GM18909 (cell line): ENCODE data around the gene TMEM179.

ENCODE experiments used
- ATAC-seq: cut with Tn5 transposase; IDR thresholded peaks from one replicate; pipeline ENCODE4 v1.9.1; 2021; ENCODE audit warnings: mild to moderate bottlenecking; ENCODE audit not compliant: unreplicated experiment, poor library complexity

The TMEM179 gene

DNA sequence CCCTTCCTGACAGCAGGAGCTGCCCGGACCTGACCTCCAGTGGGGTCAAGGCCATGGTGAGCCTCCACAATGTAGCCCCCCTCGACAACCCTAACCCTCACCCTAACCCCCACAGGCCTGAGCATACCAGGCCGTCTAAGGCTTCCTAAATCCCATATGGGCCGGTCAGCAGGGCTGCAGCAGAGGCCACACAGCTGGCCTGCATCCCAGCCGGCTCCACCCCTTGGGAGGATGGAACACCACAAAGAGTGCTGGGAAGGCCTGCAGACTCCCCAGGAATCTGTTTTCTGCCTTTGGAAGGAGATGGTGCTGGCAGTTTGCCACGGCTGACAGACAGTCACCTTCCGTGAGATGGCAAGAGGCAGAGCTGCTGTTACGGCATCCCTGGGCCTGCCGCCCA lies 2.8 kb downstream of the TMEM179 start:
- no peak for ATAC-seq

DNA sequence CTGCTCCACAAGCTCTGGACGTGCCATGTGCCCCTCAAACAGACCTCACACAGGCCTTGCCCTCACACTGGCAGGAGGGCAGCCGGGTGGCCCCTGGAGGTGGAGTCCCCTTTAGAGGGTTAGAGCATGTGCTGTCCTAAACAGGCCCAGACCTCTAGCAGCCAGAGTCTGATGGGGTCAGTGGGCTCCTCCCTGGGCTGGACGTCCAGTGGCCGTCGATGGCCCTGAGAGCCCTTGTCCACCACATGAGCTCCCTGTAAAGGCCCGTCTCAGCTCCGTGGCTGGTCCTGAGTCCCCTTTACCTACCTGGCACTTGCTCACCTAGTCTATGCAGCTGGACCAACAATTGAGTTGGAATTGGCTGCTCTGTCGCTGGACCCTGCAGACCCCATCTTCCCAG lies 3.8 kb downstream of the TMEM179 start:
- no peak for ATAC-seq

DNA sequence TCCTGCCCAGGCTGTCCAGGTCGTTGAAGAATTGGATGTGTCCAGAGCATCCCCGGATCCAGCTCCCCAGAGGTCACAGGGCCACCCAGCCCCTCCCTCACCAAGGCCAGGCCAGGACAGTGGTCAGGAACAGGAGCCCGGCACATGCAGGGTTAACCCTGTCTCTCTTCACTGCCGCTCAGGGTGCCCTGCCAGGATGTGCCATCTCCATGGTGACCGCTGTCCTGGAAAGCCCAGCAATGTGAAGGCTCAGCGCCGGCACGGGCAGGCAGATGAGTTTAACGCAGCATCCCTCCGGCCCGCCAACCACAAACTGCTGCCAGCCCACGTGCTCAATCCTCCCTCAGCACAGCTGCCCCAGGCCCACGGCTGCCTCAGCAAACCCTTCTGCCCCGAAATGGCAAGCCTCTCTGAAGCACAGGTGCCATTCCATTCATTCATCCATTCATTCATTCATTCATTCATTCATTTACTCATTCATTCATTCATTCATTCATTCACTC lies 4.4 kb downstream of the TMEM179 start:
- no peak for ATAC-seq

DNA sequence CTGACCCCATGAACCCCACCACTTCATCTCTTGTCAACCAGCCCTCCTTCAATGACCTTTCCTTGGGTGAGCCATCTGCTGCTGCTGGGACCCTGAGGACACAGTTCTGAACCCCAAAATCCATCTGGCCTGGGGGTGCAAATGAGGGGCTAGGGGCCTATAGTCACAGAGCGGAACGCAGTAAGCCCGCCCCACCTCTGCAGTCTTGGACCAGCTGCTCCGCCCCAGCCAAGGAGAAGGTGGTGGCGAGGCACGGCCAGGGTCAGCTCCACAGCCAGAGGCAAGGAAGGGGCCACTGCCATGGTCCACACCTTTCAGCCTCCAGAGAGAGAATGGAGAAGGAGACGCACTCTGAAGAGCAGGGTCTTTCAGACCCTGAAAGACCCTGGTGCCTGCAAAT lies 5.1 kb downstream of the TMEM179 start:
- no peak for ATAC-seq

DNA sequence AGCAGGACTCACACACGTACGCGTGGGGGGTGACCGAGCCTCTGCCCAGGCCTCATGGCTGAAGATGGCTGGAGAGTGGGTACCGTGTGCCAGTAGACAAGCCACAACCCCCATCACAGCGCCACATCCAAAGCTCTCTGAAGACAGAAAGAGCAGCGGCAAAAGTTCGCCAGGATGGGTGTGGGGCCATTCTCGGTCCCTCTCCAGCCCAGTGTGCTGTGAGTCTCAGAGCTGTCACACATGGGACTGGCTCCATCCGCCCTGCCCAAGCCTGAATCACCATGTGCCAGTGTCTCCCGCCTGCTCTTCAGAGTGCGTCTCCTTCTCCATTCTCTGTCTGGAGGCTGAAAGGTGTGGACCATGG lies 5.7 kb downstream of the TMEM179 start:
- ATAC-seq = no peak

DNA sequence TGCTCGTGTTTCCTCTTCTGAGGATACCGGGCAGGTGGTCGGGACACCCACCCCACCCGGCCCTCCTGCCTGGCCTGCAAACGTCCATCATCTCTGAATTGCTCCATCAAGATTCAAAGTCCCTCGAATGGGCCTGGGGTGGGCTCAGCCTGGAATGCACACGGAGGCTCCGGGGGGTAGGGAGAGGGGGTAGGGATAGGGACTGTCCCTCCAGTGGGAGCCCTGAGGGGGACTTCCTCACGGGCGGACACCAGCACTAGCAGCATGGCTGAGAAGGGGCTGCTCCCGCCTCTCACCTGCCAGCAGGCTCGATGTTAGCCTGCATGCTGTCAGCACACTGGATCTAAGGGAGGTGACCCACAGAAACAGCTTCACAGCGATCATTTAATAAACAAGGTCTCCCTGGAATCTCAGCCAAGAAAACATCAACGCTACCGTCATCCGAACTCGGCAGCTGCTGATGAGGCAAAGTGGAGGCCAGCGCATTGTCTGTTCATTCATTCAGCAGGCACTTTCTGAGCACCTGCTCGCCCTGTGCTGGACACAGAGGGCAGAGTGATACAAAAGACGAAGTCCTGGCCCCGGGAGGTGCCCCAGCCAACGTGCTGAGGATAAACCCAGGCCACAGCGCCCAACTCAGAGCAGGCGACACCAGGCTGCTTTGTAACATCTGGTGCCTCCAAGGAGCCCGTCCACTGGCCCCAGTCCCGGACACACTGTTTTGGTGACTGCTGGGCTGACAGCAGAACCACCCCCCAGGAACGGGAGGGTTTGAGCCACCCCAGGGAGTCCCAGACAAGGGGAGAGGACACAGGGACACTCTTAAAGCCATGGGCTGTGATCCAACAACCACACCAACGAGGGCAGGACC lies 6.3 kb downstream of the TMEM179 start:
- ATAC-seq = no peak

DNA sequence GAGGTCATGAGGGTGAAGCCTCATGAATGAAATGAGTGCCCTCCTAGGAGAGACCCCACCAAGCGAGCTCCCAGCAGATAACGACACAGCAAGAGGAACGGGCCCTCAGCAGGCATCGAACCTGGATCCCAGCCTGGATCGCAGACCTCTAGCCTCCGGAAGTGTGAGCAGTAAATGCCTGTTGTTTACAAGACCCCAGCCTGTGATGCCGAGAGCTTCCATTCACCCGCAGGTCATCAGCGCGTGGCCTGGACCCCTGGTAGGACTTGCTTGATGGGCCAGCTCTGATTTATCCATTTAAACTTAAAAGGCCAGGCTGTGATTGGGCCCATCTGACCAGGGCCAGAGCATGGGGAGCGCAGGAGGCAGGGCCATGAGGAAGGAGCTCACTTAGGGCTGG lies 7.0 kb downstream of the TMEM179 start:
- ATAC-seq = no peak

DNA sequence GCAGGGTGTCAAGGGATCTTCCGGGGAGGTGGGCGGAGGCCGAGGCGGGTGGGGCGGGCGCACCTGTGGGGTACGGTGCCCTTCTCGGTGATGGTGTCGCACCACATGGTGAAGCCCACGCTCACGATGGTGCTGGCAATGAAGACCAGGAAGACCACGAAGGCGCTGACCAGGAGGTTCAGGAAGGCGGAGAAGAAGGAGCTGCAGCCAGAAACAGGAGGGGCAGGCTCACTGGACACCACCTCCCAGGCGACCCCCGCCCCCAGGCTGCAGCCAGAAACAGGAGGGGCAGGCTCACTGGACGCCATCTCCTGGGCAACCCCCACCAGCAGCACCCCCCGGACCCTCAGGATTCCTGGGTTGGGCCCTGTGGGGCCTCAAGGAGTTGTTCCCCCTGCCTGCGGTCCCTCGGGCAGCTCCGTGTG lies 7.6 kb downstream of the TMEM179 start:
- no peak for ATAC-seq

DNA sequence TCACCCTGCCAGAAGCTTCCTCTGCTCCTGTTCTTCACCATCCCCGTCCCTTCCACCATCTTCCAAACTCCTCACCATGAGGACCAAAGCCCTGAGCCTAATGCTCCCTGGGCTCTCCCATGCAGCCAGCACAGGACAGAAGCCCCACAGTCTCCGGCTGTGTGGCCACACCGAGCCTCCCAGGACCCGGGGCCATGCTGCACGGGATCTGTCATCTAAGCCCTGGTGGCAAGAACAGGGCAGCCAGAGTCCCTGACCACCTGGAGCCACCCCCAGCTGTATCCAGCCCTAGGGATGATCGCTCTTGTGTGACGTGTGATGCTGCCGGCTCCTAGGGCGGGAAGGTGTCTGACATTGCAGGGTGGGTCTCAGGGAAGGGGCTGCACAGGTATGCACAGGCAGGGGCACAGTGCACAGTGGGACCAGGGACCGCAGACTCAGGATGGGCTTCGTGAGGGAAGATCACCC lies 8.1 kb downstream of the TMEM179 start:
- no peak for ATAC-seq

DNA sequence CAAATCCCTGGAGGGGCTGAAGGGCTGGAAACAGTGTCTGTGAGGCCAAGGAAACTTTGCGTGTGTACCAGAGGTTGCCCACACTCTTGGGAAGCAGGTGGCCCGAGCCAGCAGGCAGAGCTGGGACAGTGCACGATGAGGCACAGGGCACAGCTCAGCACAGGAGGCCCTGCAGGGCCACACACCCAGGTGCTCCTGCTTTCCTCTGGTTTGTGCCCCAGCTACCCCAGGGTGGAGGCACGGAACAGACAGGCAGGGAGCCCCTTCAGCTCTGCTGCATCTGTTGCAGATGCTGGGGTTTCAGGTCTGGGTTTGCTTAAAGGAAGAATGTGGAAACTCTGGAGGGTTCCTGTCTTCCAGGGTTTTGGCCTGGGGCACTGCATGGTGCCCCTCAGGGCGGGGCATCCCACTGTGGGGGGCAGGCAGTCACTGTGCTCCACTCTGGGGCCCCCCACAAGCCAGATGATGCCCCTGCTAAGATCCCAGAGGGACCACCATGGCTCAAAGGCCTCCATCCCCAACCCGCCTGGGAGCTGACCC lies 8.6 kb downstream of the TMEM179 start:
- no peak for ATAC-seq

DNA sequence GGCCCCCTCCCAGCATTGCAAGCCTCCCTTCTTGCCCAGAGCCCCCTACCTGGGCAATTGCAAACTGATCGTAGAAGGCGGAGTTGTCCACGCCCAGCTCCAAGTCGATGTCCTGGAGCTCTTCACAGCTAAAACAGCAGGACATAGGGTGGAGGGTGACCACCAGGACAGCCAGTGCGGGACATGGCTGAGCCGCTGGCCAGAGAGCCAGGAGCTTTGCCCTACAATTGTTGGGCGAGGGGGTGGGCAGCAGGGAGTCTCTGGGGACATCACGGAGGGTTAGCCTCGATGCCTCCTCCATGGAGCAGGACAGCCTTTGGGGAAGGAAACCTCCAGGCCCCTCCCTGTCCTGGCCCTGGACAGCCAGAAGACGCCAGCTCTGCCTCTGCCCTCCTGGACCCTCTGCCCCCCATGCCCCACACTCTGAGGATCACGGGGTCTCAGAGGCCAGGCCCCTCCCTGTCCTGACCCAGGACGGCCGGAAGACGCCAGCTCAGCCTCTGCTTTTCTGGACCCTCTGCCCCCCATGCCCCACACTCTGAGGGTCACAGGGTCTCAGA lies 9.4 kb downstream of the TMEM179 start:
- ATAC-seq = no peak

DNA sequence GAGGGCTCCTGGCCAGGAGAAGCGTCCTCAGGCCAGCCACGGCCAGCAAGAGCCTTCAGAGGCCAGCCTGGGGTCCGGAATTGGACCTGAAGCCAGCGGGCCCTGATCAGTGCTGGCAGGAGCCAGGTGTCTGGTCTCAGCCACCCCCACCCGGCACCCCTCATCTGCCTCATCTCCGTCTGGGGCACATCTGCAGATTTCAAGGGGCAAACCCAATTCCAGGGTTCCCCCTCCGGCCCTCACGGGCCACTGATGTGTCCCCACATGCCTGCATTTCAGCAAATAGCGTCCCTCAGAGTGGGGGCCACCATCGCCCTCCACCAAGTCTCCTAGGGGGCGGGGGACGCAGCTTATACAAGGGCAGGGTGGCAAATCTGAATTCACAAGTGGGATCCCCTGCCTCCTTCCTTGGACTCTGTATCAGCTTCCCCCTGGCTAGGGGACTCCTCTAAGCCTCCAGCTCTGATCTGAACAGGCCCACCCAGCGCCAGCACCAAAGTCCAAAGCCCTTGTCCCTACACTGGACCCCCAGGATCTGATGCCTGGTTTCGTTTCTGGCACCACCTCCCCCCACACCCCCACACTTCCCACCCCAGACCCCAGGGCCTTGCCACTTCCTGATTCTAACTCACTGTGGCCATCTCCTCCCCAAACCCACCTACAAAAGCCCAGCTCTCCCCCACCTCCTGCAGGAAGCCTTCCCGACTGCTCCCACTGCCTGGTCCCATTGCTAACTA lies 10.1 kb downstream of the TMEM179 start:
- ATAC-seq = no peak

DNA sequence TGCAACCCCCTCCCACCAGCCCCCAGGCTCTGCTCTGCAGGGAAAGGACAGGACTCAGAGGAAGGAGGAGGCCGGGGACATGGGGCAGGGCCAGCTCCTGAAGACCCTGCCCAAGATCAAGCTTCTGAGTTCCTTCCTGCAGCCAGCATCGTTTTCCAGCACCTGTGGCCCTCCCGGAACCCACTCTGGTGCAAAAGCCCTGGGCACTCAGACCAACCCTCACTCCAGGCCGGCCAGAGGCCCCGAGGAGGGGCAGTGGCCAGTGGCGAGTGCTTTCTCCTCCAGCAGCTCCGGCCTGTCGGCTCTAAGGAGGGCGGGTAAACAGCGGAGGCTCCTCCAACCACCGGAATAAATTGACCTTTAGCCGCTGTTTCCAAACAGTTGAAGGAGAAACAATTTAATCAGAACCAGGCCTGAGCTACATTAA lies 10.8 kb downstream of the TMEM179 start:
- ATAC-seq = no peak

DNA sequence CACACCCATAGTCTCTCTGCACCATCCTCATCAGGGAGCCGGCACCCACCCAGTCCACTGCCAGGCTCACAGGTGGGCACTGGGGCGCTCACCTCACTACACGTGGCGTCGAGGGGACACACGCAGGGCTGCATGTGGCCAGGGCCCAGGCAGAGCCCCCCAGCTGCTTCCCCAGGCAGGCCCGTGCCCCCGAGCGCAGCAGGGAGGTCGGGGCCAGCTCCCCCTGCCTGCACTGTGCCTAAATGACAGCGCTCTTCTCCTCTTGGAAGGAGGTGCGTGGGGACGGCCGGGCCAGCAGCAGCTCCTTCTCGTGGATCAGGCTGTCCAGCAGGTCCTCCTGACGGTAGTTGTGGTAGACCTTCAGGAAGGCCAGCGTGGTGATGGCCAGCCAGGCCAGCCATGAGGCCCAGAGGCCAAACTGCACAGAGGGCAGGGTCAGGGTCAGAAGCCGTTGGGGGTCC lies 11.3 kb downstream of the TMEM179 start:
- no peak for ATAC-seq

DNA sequence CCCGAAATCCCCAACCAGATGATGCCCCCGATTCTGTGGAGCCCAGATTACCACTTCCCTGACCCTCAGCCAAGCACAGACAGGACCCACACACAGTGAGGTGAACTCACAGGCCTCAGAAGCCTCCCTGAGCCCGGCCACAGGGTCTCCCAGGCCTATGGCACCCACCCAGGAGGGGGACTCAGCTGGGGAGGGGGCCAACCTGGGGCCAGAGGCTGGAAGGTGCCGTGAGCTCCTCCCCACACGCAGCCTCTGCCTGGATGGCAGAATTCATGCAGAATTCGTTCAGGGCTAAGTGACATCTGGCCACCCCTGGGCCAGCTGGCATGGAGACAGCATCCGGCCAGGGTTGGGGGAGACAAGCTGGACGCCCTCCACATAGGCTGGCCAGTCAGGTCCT lies 11.8 kb downstream of the TMEM179 start:
- ATAC-seq = no peak

DNA sequence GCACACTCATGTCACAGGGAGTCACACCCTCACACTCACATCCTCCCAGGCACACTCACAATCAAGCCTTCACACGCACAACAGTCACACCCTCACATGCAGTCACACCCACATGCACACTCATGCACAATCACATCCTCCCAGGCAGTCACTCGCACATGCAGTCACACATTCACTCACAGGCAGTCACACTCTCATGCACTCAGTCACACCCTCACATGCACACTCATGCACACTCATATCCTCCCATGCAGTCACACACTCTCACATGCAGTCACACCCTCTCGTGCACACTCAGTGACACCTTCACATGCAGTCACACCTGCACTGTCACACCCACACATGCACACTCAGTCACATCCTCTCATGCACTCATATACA lies 12.3 kb downstream of the TMEM179 start:
- ATAC-seq = no peak

DNA sequence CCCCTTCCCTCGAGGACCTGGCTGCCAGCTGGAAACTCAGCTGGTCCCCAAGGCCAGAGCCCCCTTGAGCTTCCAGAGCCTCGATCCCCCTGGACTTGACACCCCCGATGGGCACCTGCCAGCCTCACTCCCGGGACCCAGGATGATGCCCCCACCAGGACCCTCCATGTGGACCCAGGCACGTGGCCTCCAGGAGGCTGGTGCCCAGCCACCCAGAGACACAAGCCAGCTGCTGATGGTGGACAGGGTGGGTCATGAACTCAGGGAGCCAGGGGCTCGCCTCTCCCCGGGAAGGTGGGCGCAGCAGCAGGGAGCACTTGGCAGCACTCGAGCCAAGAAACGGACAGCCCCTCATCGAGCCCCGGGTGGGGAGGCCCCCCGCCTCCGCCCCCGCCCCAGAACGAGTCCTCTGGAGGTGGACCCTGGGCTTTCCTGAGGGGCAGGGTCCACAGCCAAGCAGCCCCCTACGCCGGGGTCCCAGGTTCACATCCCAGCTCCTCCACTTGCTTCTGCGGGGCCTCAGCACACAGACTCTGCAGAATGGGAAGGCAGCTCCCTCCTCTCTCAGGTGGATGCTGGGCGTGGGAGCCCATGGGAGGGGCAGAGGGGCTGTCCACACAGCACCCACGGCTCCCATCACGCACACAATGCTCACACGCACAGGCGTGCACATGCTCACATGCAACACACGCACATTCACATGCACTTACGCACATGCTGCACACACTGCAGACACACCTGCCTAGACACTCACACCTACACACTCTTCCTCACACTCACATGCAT lies 12.9 kb downstream of the TMEM179 start:
- ATAC-seq = no peak

DNA sequence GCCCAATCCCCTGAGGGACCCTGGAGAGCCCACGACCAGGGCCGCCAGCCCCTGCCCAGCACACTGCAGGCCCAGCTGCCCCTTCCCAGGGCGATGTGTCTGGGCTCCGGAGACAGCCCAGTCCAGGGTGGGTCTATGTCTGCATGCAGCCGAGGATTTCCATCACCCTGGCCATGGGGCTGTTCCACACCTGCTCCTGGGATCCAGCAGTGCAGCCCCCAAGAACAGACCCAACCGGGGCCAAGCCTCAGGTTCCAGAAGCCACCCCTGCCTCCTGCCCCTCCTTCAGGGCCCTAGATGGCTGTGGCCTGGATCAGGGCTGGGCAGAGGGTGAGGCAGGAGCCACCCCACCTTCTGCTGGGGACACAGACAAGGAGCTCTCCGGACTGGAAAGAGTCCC lies 13.5 kb downstream of the TMEM179 start:
- ATAC-seq = no peak

DNA sequence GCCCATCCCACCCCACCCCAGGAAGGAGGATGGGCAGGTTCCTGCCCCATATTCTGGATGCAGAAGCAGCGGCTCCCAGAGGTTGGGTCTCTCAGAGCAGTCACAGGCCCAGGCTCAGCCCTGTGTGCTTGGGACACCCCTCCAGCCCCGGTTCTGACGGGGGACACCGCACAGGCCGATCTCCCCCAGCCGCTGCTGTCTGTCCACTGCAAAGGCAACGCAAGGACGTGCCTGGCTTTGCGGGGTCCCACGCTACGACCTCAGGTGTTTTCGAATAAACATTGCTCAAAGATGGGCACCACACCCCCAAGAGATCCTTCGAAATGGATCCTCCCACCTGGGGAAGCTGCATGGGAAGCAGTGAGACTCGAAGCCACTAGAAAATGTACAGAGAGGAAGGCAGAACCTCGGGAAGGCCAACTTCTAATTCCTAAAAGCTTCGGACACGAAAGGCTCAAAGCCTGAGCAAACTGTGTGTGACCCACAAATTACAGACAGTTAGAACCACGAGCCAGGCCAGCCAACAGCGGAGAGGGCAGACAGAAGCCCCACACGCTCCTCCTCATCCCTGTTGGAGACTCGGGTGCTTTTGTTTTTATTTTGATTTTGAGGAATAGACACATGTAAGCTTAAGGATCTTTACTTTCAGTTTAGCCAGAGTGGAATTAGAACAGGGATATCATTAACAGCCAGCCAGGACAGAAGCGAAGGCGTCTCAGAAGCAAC lies 14.2 kb downstream of the TMEM179 start:
- no peak for ATAC-seq
